Lung (tissue), 12 donors: ENCODE results near the gene RNF10. TPM values are rescaled to one million over a fixed set of nuclear protein-coding genes. Genes with fewer than 3 reads are reported as not detected.
A peak's percentile ranks its signal among the peaks of the same experiment; 100 is the strongest.

Experiments used
- ATAC-seq: fragments of 200-7000 bp; cut with Tn5 transposase; one replicate; pipeline ENCODE4 v1.9.1; 2020; ENCODE audit warnings: moderate number of reproducible peaks; ENCODE audit not compliant: insufficient read depth, low FRiP score
- DNase-seq, 3 donors: peaks; one replicate each; pipeline ENCODE4 v3.0.0-alpha.2; 2013 to 2017
- H3K27ac ChIP-seq, 2 donors: one replicate each; pipeline ENCODE4 v1.5.1; 2013; ENCODE audit warnings: mild to moderate bottlenecking in 2 of 2, moderate library complexity in 2 of 2, control low read depth in 1 of 2, inconsistent platforms in 1 of 2, low read depth in 1 of 2, low read length in 1 of 2
- H3K27me3 ChIP-seq, 3 donors: one replicate each; pipeline ENCODE4 v1.5.1; 2013; ENCODE audit warnings: low read length in 2 of 3; ENCODE audit not compliant: control insufficient read depth in 3 of 3, insufficient read depth in 3 of 3
- H3K36me3 ChIP-seq, 4 donors: one replicate each; pipeline ENCODE4 v1.5.1; 2013; ENCODE audit warnings: low read length in 4 of 4, mild to moderate bottlenecking in 1 of 4, moderate library complexity in 1 of 4; ENCODE audit not compliant: control insufficient read depth in 4 of 4, insufficient read depth in 4 of 4
- H3K4me1 ChIP-seq, 5 donors: one replicate each; pipeline ENCODE4 v1.5.1; 2013; ENCODE audit warnings: low read length in 5 of 5, mild to moderate bottlenecking in 2 of 5, moderate library complexity in 1 of 5; ENCODE audit not compliant: control insufficient read depth in 5 of 5, insufficient read depth in 5 of 5
- H3K4me3 ChIP-seq: one replicate; pipeline ENCODE4 v1.5.1; 2013; ENCODE audit warnings: mild to moderate bottlenecking, control low read depth, moderate library complexity
- H3K9ac ChIP-seq, 2 donors: one replicate each; pipeline ENCODE4 v1.5.1; 2013; ENCODE audit warnings: low read length in 2 of 2, control low read depth in 1 of 2; ENCODE audit not compliant: insufficient read depth in 1 of 2
- H3K9me3 ChIP-seq, 4 donors: one replicate each; pipeline ENCODE4 v1.5.1; 2013; ENCODE audit warnings: low read length in 3 of 4, mild to moderate bottlenecking in 1 of 4, moderate library complexity in 1 of 4; ENCODE audit not compliant: control insufficient read depth in 4 of 4, insufficient read depth in 3 of 4
- WGBS, 2 donors: extraction: QIAGEN DNeasy Blood & Tissue Kit; methylation state at CpG; one replicate each; pipeline ENCODE4 v1.1.7; 2013; 5-methylcytosine and 5-hydroxymethylcytosine counted together
- polyA plus RNA-seq, 2 donors: library from polyadenylated mRNA; stranded (reverse); fragments of 200-250 nt; gene quantifications; one replicate each; pipeline ENCODE4 v1.2.1, GENCODE V29; 2013
- total RNA-seq, 2 donors: library from RNA; depleted of rRNA in 1 of 2; stranded (reverse); fragments of >200 nt in 1 of 2; gene quantifications; one replicate each; pipeline ENCODE4 v1.2.1, GENCODE V29; 2014 to 2021
- TF ChIP-seq, protein P1 (sequence below): IDR thresholded peaks from 2 replicates; pipeline ENCODE4 v1.5.1; 2012; ENCODE audit warnings: mild to moderate bottlenecking; ENCODE audit errors: control extremely low read depth, extremely low read depth
- donor health status: control.
- donor health status: control.
- donor health status: Bipolar disorder and iron deficiency.
- donor health status: healthy.
- donor health status: DM: yes; HTN: yes; CAD: no.

The RNF10 gene
- total and polyA plus RNA-seq, 4 donors = 112 to 207 (median 175) TPM

DNA sequence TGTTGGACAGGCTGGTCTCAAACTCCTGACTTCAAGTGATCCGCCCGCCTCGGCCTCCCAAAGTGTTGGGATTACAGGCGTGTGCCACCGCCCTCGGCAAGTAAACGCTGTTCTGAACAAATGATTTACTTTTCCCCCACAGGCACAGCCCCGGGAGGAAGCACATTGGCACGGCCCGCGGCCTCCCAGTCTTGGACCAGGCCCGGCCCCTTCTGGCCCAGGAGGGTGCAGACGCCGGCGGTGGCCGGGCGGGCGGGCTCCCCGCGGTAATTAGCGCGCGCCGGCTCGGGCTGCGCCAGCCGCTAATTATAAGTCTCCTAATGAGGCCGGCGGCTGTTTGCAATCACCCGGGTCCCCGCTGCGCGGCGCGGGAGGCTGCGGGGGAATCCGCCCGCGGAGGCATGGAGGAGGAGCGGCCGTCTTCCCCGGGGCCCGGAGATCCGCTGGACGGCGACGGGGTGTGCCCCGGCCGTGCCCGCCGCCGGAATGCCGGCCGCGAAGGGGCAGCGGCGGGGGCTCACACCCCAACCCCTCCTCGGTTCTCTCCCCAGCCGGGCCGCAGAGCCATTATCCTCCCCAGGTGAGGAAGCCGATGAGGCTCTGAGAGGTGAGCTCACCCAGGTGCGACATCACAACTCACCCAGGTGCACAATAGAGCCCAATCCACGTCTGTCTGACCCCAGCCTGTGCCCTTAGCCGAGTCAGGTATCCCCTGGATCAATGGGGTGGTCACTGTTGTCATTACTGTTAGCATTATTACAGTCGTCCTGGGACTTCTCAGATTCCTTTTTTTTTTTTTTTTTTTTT, 50.4 kb downstream of the RNF10 start:
- H3K27me3 ChIP-seq = peaks cover 0 to 12% (median 7%) of the 10 kb centered on the region in 3 donors
- peaks cover 0 to 5% (median 2%) of the 10 kb centered on the region in 4 donors for H3K36me3 ChIP-seq
- 2% methylated on average over 54 to 65 of the region's 65 CpGs for WGBS, 2 donors
- ATAC-seq = peak; percentile 13
- TF ChIP-seq, protein P1, sequence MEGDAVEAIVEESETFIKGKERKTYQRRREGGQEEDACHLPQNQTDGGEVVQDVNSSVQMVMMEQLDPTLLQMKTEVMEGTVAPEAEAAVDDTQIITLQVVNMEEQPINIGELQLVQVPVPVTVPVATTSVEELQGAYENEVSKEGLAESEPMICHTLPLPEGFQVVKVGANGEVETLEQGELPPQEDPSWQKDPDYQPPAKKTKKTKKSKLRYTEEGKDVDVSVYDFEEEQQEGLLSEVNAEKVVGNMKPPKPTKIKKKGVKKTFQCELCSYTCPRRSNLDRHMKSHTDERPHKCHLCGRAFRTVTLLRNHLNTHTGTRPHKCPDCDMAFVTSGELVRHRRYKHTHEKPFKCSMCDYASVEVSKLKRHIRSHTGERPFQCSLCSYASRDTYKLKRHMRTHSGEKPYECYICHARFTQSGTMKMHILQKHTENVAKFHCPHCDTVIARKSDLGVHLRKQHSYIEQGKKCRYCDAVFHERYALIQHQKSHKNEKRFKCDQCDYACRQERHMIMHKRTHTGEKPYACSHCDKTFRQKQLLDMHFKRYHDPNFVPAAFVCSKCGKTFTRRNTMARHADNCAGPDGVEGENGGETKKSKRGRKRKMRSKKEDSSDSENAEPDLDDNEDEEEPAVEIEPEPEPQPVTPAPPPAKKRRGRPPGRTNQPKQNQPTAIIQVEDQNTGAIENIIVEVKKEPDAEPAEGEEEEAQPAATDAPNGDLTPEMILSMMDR = no peak
- H3K9ac ChIP-seq = no peak overlapping the region
- peak overlapping the region; percentile 6 for H3K4me3 ChIP-seq
- H3K4me1 ChIP-seq = peaks cover 0 to 20% (median 3%) of the 10 kb centered on the region in 5 donors
- H3K9me3 ChIP-seq = no peaks in the 10 kb centered on the region
- DNase-seq = peak; percentile 23 to 47 (median 28)
- no peak overlapping the region for H3K27ac ChIP-seq

DNA sequence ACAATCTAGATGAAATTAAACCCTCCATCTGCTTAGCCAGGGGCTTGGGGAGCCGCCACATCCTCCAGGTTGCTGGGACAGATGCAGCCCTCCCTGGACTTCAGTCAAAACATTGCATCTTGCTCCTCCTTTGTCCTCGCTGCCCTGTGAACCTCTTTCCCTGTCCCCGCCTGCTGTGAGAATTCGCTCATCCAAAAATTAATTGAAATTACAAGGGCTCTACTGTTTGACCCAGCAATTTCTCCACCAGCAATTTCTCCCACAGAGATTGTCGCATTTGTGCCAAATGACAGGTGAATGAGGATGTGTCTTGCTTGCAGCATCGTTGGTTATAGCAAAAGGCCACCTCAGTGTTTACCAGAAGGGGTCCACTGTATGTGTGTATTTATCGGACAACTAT, 52.0 kb downstream of the RNF10 start:
- H3K9me3 ChIP-seq = no peaks in the 10 kb centered on the region
- H3K4me1 ChIP-seq = peaks cover 0 to 13% (median 0%) of the 10 kb centered on the region in 5 donors
- no peak for ATAC-seq
- no peak overlapping the region for H3K9ac ChIP-seq
- H3K27ac ChIP-seq = no peak overlapping the region
- peaks cover 0 to 12% (median 7%) of the 10 kb centered on the region in 3 donors for H3K27me3 ChIP-seq
- TF ChIP-seq, protein P1 = no peak
- H3K4me3 ChIP-seq = no peak overlapping the region
- 75% methylated on average over 7 of the region's 7 CpGs for WGBS, 2 donors
- no peak for DNase-seq
- H3K36me3 ChIP-seq = no peaks in the 10 kb centered on the region

DNA sequence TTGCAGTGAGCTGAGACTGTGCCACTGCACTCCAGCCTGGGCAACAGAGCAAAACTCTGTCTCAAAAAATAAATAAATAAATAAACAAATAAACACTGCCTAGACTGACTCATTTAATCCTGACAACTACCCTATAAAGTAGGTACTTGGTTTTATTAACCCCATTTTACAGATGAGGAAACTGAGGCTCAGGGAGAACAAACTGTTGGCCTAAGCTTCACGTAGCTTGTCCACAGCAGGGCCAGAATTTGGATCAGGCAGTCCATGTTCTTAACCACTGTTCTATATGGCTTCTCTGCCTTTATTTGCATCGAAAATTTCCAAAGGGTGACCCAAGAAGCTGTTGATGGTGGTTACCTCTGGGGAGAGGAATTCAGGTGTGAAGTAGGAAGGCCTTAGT, 52.7 kb downstream of the RNF10 start:
- no peak for DNase-seq
- Histone ChIP-seq H3K9ac (no peak overlapping the region), H3K27ac (no peak overlapping the region), H3K36me3 (no peaks in the 10 kb centered on the region), H3K4me1 (peaks cover 0 to 8% (median 0%) of the 10 kb centered on the region in 5 donors), H3K9me3 (no peaks in the 10 kb centered on the region), H3K4me3 (no peak overlapping the region), H3K27me3 (peaks cover 0 to 12% (median 7%) of the 10 kb centered on the region in 3 donors)
- 95 to 100% methylated on average over 2 of the region's 2 CpGs for WGBS, 2 donors
- TF ChIP-seq, protein P1 = no peak
- no peak for ATAC-seq
